ENCODE results near the gene AKAP7. TPM values are rescaled to one million over a fixed set of nuclear protein-coding genes. Genes with fewer than 3 reads are reported as not detected.

AKAP7 gene
- total RNA-seq, 1 donor from 2014 or later = 2.0 TPM

DNA sequence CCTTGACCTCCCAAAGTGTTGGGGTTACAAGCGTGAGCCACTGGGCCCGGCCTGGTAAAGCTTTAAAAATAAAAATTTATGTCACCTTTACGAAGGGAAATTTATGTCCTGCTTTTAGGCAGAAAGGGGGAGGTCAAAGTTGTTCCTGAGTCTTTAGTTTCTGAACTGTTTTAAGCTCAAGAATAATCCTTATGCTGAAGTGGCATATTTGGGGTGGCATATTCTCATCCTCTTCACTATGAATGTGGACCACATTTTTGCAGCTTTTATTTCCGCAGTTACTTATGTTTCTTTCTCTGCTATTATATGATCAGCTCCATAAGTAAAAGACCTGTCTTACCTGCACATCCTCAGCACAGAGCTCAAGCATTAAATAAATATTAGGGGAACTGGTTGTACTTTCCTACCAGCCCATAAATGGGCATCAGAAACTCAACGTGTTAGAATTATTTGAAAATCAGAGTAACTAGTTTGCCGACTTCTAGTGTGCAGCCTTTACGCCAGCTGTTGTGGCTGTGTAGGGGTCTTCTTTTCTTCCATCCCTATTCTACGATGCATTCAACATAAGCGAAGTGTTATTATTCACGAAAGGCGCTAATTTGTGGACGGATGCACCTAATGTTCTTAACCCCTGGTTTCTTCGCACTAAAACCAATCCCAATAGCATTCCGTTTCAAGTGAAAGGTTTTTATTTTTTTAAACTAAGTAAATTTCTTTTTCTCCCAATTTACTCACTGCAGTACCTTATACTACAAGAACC lies 867 bp upstream of the AKAP7 start:
- DNase-seq (ENCODE audit: low read depth in 2 of 2) = no peak

DNA sequence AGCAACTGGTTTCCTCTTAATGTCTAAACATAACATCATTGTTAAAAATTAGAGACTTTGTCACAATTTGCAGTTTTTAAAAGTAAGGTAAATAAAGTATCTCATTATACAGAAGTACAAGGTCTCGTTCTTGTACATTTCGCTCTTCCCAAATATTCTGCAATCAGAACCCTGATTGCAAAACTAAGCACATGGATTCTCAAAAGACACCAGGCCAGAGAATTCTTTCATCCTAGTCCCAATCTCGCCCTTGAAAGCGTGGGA lies 355 bp upstream of the AKAP7 start:
- no peak for DNase-seq (ENCODE audit: low read depth in 2 of 2)

DNA sequence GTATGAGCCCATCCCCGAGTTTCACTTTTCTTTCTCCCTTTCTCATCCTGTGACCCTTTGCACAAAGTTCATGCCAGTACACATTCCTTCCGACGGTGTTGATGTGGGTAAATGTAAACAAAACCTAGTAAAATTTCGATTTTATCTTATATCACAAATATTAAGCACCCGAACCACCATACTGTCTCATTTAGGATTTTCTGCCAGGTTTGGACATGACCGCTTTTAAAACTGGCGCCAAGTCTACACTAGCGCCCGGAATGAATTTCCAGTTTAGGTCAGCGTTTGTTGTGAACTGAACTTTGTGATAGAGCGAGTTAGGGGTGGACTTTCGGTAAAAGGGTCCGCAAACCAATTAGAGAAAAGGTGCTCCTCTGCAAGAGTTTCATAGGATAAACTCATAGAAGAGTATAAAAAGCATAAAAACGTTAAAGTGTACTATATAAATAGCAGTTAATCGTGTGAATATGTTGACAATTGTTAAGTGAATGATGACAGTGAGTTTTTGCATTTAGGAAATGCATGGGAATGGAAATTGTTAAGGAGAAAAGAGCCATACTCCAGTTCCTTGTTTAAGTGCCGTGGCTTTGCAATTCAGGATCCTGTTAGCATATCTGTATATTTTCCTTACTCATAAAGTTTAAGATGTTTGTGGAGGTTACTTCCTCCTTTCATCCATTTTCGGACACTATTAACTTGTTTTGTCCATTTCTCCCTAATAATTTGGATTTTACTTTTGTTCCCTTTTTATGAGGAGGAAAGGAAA lies 937 bp downstream of the AKAP7 start:
- DNase-seq (ENCODE audit: low read depth in 2 of 2) = peak; percentile 54 to 76

DNA sequence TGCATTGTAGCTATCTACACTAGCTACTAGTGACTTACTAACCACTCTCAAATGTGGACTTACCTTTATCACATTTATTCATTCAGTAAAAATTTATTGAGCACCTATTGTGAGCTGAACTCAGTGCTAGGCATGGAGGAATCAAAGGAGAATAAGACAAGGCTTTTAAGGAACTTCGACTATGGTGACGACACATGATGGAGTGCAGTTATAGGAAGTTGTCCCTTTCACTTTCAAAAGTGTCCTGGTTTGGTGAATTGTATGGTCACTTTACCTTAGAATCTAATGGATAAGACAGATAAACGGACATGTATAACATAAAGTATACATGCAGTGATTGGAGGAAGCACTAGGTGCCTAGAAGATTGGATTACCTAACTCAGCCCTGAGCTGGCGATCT lies 4.3 kb downstream of the AKAP7 start:
- no peak for DNase-seq (ENCODE audit: low read depth in 2 of 2)

DNA sequence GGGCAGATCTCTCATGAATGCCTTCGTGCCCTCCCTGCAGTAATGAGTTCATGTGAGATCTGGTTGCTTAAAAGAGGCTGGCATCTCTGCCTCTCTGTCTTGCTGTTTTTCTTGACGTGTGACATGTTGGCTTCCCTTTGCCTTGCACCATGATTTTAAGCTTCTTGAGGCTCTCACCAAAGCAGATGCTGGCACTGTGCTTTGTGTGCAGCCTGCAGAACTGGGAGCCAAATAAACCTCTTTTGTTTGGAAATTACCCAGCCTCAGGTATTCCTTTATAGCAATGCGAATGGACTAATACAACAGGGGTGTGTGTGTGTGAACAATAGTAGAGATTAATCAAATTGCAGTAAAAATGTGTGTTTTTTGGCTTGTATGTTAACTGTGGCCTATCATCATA lies 8.1 kb downstream of the AKAP7 start:
- no peak for DNase-seq (ENCODE audit: low read depth in 2 of 2)

DNA sequence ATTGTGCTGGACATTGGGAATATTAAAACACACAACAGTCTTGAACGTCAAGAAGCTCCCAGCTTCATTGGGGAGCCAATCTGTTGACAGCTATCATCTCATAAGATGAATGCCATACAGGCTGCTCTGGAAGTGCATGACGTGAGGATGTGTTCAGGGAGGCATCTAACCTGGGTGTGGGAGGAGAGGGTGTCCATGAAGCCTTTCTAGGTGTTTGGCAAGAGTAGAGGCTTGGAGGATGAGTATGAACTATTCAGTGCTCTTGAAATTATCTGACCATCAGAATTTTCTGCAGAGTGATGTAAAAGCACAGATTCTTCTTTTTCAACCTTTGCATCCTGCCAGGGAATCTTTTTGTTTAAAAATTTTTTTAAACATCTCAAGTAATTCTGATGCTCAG lies 11.6 kb downstream of the AKAP7 start:
- no peak for DNase-seq (ENCODE audit: low read depth in 2 of 2)

DNA sequence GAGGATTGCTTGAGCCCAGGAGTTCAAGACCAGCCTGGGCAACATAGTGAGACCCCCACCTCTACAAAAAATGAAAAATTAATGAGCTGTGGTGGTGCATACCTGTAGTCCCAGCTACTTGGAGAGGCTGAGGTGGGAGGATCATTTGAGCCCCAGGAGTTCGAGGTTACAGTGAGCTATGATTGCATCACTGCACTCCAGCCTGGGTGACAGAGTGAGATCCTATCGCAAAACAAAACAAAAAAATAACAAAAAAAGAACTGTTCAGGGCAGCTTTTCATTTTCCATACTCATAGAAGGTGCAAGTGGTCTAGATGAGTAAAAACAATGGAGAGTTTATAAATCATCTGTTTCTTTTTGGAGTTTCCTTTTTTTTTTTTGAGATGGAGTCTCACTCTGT lies 21.1 kb downstream of the AKAP7 start:
- no peak for DNase-seq (ENCODE audit: low read depth in 2 of 2)

DNA sequence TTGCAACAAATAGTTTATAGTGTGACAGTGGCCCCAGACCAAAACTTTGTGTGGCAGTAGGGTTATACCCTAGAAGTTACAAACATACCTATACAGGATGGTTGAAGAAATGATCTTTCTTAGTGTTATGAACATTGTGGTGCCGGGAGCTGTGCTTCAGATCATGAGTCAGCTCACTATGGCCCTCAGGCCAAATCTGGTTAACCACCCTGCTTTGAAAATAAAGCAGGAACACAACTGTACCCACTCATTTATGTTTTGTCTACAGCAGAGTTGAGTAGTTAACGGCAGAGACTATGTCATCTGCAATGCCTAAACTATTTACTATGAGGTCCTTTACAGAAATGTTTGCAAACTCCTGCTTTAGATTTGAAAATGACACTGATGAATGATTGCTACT lies 24.3 kb downstream of the AKAP7 start:
- no peak for DNase-seq (ENCODE audit: low read depth in 2 of 2)

DNA sequence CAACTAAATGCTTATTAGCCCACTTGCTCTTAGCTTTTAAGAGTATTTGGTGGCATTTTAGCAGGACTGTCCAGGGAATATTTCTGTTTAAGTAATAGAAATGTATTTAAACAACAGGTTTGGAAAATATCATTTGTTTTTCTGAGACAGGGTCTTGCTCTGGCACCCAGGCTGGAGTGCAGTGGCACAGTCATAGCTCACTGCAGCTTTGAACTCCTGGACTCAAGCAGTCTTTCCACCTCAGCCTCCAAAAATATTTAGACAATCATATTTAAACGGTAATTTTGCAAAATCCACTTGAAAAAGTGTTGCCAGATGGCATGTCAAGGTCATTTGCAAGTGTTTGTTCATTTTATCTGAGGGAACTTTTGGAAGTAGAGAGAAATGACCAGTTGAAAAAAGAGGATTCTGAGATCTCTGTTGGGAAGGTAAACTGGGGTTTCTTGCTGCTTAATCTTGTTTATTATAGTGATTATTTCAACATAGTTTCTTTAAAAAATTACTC lies 25.0 kb downstream of the AKAP7 start:
- DNase-seq (ENCODE audit: low read depth in 2 of 2) = no peak

DNA sequence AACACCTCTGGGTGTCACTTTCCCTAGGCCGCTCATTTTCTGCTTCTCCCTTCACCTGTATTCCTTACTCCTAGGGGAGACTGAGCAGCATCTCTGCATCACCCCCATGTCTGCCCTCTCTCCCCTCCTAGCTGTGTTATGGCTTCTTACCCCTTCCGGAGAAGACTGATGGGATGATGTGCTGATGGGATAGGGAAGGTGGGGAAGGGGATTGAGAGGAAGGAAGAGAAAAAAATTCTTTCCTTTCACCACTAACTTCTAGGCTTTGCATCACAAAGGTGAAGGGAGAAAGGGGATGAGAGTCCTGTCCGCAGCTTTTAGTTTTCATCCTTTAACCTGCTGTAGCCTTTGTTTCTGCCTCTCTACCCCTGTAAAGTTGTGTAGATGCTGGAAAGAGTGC lies 26.7 kb downstream of the AKAP7 start:
- DNase-seq (ENCODE audit: low read depth in 2 of 2) = no peak

DNA sequence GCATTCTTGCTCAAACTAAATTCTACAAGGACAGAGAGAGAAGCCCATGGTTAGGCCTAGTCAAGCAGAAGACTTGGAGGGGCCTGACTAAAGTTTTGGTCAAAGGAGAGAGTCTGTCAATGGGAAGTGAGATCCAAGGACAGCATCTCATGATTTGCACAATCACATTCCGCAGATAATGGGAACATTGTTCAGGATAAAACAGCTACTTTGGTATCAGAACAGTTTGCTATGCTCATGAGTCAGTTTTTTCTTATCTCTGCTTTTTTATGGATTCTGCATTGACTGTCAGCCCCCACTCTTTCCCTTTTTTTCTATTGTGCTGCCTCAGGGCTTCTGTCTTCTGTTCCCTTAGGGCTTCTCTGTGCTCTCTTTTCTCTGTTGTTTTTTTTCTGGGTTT lies 28.6 kb downstream of the AKAP7 start:
- DNase-seq (ENCODE audit: low read depth in 2 of 2) = no peak

DNA sequence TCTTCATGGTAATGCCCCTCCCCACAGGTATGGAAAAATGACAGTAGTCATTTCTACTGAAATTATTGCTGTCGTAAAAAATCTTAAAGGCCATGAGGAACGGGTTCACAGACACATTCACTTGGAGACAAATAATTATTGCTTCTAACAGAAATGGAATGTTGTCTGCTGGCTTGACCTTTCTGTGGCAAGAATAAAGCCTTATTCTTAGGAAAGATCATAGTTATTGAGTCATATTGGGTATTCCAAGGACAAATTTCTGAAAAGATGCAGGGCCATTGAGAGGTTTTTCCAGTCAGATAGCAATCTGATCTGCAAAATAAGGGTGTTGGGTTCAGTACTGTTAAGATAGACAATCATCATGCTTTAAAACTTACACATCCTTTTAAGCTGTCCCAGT lies 29.2 kb downstream of the AKAP7 start:
- DNase-seq (ENCODE audit: low read depth in 2 of 2) = no peak

DNA sequence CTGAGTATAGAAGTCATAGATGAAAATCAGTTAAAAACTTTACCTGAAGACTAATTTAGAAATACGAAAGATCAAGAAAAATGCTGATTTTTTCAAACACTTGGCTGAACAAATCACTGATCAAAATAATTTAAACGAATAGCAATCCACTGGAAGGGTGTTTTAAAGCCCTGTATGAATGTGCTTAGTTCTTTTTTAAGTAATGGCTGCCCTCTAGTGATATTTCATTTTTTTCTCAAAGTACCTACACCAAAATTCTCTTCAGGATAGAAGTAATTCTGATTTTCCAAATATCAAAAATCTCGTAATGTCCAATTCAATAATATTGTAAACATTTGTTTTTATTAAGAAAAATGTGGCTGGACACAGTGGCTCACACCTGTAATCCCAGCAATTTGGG lies 32.5 kb downstream of the AKAP7 start:
- peak in 1 of 2 donors; percentile 9 for DNase-seq (ENCODE audit: low read depth in 2 of 2)

DNA sequence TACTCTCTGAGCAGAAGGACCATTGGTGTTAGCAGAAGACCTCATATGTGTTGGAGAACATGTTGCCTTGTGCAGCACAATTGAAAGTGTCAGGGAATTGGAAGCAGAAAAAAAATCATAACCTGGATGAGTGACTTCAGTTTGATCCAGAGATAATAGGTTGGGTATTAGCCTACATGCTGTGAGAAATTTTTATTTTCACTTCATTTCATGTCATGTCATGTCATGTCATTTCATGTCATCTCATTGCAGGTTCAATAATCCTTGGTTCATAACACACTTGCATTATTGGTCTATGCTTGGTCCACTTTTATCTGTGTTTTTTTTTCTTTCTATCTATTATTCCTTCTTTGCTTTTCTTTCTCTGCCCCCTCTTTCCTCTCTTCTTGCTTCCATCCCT lies 34.3 kb downstream of the AKAP7 start:
- DNase-seq (ENCODE audit: low read depth in 2 of 2) = no peak

DNA sequence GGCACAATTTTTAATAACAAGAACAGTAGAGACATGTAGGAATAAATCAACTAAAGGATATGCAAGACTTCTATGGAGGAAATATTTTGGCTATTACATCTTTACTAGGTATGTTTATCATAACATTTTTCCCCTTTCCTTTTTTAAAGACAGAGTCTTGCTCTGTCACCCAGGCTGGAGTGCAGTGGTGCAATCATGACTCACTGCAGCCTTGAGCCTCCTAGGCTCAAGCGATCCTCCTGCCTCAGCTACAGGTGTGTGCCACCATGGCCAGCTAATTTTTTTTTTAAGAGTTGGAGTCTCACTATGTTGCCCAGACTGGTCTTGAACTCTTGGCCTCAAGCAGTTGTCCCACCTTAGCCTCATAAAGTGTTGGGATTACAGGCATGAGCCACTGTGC lies 37.0 kb downstream of the AKAP7 start:
- DNase-seq (ENCODE audit: low read depth in 2 of 2) = no peak

DNA sequence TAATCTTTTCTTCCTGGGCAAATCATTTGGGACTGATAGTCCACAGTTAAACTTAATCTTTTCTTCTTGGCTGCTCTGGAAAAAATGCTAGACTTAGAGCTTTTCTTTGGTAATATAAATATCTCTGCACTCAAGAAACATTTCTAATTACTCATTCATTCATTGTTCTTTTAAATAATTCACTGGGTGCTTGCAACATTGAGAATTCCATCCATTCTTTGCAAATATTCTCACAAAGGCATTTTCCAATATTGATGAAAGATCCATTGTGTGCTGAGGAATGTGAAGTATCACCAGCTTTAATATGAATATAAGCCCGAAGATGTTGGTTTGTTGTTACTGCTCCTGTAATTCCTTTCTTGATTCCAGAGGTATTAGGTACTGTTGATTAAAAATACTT lies 38.4 kb downstream of the AKAP7 start:
- DNase-seq (ENCODE audit: low read depth in 2 of 2) = no peak

DNA sequence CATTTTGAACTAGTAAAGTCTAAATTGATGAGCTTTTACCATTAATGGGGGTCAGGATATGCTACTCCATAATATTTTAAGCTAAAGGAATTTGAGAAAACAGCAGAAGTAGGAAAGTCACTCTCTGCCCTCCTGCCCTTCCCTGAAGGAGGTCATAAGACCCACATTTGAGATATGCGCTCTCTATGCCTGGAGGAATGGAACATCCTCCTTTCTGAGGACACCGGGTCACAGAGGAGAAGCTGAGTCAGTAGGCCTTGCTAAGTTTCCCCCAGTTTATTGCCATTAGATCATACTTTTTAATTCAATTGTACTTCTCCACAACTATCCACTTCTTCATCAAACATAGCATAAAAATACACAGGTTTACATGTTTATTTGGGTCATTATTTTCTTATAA lies 40.3 kb downstream of the AKAP7 start:
- DNase-seq (ENCODE audit: low read depth in 2 of 2) = no peak

DNA sequence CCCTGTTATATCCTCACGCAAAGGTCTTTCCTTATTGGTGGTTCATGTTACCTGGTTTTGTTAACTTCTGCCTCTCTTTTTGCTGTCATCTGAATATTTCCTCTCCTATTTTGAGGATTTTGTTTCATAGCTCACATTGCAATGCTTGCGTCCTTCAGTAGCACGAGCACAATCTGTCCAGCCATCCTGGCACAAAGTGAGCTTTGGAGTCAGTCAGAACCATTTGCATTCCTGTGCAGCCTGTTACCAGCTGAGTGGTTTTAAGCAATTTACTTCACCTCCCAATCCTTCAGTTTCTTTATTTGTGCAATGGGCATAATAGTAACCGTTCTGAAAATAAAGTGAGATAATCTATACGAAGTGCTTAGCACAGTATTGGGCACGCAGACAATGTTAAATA lies 42.7 kb downstream of the AKAP7 start:
- DNase-seq (ENCODE audit: low read depth in 2 of 2) = no peak

DNA sequence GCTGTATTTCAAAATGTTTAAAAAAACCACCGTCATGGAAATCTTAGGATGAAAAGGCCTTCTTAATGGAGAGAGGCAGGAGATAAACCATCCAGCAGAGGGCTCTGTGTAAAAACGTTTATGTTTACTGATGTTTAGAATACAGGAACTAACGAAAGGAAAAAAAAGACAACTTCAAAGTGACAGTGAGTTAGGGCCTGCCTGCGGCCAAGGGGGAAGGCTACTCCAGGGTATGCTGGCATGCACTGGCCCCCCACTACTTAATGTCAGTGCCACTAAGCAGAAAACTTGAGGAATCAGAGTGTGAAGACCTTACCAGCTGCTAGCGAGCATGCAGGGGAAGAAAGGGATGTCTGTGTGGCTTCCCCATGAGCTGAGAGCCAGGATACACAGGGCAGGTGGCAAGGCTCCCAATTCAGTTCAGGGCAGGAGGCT lies 47.7 kb downstream of the AKAP7 start:
- peak; percentile 38 to 53 for DNase-seq (ENCODE audit: low read depth in 2 of 2)

DNA sequence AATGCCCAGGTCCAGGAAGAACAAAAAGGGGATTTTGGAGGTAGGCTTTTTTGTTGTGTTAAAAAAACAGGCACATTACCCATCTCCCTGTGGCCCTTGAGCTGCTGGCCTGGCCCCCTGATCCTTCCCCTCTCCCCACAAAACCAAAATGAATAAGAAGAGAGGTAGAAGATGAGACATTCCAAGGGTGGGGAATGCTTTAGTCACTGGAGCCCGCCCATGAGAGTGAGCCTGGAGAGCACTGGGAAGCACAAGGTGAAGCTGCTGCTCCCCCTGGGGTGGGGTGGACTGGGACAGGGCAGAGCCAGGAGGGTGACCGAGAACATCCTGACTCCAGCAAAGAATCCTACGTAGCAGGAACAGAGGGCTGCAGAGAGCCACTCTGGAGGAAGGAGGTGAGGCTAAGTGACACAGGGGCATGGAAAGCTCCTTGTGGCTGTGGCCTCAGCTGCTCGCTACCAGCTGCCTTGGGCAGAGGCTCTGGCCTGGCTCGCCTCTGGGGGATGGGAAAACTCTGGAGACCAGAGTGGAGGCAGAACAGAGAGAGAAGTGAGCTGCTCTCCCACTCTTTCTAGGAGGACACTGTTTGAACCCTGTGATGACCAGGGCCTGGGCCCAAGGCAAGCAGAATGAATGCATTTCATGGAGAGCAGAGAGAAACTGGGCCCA lies 48.3 kb downstream of the AKAP7 start:
- no peak for DNase-seq (ENCODE audit: low read depth in 2 of 2)

DNA sequence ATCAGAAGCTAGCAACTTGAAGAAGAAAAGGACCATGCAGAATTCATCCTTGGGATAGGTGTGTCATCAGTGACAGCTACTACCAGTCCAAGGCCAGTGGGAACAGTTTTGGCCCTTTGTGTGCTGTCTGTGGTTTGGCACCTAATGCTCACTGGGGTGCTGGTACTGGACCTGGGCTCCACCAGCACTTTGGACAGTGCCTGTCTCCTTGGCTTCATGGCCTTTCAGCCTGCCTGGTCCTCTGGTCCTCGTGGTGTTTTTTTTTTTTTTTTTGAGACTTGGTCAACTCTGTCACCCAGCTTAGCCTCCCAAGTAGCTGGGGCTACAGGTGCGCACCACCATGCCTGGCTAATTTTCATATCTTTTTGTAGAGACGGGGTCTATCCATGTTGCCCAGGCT lies 56.3 kb downstream of the AKAP7 start:
- DNase-seq (ENCODE audit: low read depth in 2 of 2) = no peak

DNA sequence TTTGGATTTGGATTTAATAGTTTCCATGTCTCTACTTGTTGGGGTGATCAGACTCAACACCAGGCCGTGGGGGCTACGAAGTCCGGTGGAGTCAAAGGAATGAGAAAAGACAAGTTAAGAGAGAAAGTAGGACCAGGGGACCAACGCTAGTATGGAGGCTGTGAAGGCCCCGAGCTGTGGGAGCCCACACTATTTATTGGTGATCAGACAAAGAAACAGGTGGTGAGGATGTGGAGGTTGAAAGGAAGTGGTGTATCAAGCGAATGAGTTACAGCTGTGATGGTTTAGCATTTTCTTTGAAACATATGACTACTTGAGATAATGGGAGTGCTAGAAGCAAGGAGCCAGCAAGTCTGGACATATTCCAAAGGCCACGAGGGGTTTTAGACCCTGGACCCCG lies 62.4 kb downstream of the AKAP7 start:
- no peak for DNase-seq (ENCODE audit: low read depth in 2 of 2)

Measured in lung microvascular endothelial cell (primary cell).